ENCODE data around the gene GGCX. TPM values are rescaled to one million over a fixed set of nuclear protein-coding genes. Genes with fewer than 3 reads are reported as not detected.

Gene GGCX
- total RNA-seq, 4 donors from 2014 or later, result 7.9 to 31.3 (median 23.5) TPM

DNA sequence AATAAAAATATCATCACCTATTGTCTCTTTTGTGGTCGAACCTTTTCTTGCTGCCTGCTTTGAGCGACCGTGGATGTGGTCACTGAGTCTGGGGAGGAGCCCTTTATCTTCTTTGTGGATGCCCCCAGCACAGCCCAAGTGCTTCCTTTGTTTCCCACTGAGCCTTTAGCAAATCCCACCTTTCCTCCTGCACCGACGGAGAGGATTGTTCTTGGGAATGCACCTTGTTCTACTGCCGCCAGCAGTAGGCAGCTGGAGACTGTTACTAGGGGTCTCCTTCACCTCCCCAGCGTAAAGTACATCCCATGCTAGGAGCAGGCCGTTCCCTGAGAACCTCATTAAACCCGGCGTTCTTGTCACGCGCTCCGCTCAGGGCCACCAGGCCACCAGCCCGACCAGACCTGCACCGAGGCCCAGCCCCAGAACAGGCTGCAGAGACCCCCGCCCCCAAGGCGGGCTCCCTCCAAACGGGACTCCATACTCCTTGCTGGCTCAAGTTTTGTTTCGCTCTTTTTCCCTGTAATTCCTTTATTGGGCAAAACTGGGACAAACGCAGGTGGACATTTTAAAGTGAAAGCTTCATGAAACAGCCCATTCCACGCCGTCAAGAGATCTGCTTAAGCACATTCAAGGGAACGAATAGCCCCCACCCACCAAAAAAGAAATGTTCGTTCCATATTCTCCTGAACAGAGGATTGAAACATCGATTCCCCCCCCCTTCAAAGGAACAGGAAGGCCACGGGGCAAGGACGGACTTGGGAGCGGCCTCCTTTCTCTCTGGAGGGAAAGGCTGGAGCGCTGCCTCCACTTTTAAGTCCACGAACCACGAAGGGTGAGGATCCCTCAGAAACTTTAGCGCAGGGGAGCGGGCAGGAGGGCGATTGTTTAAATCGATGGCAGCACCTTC is 23.4 kb downstream of the GGCX start:
- Histone ChIP-seq H3K4me3 (peak overlapping the region; percentile 56 to 94 (median 72)), H3K27me3 (no peaks in the 10 kb centered on the region), H3K4me1 (peaks cover 13 to 56% (median 39%) of the 10 kb centered on the region in 4 donors), H3K36me3 (peaks cover 0 to 19% (median 13%) of the 10 kb centered on the region in 4 donors), H3K27ac (peak overlapping the region; percentile 95 to 99 (median 98)), H3K9me3 (no peaks in the 10 kb centered on the region)
- intact Hi-C loops (cut with DNase I; ENCODE audit: low total_unique reads), result loop anchor here (5.0 kb wide), 1 partner anchor 101 kb away; no protein-coding TSS in a partner anchor
- in situ Hi-C loops (cut with MboI; ENCODE audit: low pct_ligation_motif_present in 1 of 4, low pct_unique_long_range_greater_than_20kb in 1 of 4, low sequenced_read_pairs in 3 of 4), result no loop called here
- peak; percentile 3 for TF ChIP-seq EP300 (IDR thresholded peaks at IDR 0.05; ENCODE audit: low read depth)
- peak; percentile 4 for TF ChIP-seq POLR2A (IDR thresholded peaks at IDR 0.05)
- TF ChIP-seq POLR2AphosphoS5 (IDR thresholded peaks at IDR 0.05), result peak; percentile 8 to 63 (median 60)
- TF ChIP-seq, protein P1, sequence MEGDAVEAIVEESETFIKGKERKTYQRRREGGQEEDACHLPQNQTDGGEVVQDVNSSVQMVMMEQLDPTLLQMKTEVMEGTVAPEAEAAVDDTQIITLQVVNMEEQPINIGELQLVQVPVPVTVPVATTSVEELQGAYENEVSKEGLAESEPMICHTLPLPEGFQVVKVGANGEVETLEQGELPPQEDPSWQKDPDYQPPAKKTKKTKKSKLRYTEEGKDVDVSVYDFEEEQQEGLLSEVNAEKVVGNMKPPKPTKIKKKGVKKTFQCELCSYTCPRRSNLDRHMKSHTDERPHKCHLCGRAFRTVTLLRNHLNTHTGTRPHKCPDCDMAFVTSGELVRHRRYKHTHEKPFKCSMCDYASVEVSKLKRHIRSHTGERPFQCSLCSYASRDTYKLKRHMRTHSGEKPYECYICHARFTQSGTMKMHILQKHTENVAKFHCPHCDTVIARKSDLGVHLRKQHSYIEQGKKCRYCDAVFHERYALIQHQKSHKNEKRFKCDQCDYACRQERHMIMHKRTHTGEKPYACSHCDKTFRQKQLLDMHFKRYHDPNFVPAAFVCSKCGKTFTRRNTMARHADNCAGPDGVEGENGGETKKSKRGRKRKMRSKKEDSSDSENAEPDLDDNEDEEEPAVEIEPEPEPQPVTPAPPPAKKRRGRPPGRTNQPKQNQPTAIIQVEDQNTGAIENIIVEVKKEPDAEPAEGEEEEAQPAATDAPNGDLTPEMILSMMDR (IDR thresholded peaks at IDR 0.05), result no peak
- peak; percentile 66 for DNase-seq
- 1 to 4% methylated on average over 9 to 34 of the region's 35 CpGs for WGBS, 2 donors (ENCODE audit: low coverage in 1 of 2)

- 75 to 89% methylated on average over 3 of the region's 3 CpGs for WGBS, 2 donors (ENCODE audit: low coverage in 1 of 2)
- H3K4me1 ChIP-seq, result peaks cover 12 to 43% (median 27%) of the 10 kb centered on the region in 4 donors
- peaks cover 0 to 5% (median 1%) of the 10 kb centered on the region in 4 donors for H3K36me3 ChIP-seq
- no peaks in the 10 kb centered on the region for H3K9me3 ChIP-seq
- intact Hi-C loops (cut with DNase I; ENCODE audit: low total_unique reads) (loop anchor here (5.0 kb wide), 1 partner anchor 99 kb away; no protein-coding TSS in a partner anchor), in situ Hi-C loops (cut with MboI; ENCODE audit: low pct_ligation_motif_present in 1 of 4, low pct_unique_long_range_greater_than_20kb in 1 of 4, low sequenced_read_pairs in 3 of 4) (no loop called here)
- DNase-seq, result no peak
- no peaks in the 10 kb centered on the region for H3K27me3 ChIP-seq
- TF ChIP-seq, protein P1 (IDR thresholded peaks at IDR 0.05), result no peak
- TF ChIP-seq POLR2A (IDR thresholded peaks at IDR 0.05) (no peak), EP300 (IDR thresholded peaks at IDR 0.05; ENCODE audit: low read depth) (no peak), POLR2AphosphoS5 (IDR thresholded peaks at IDR 0.05) (no peak)
- no peak overlapping the region for H3K4me3 ChIP-seq
- H3K27ac ChIP-seq, result peak overlapping the region; percentile 95 to 99 (median 98)
These were observed 24.8 kb downstream of the GGCX start for GRCh38 chr2:85536479-85536878.

- in situ Hi-C loops (cut with MboI; ENCODE audit: low pct_ligation_motif_present in 1 of 4, low pct_unique_long_range_greater_than_20kb in 1 of 4, low sequenced_read_pairs in 3 of 4) (no loop called here), intact Hi-C loops (cut with DNase I; ENCODE audit: low total_unique reads) (loop anchor here (5.0 kb wide), 1 partner anchor 98 kb away; no protein-coding TSS in a partner anchor)
- Histone ChIP-seq H3K27me3 (no peaks in the 10 kb centered on the region), H3K4me1 (peaks cover 12 to 32% (median 16%) of the 10 kb centered on the region in 4 donors), H3K27ac (peak overlapping the region in 2 of 4 donors; percentile 95 to 98), H3K4me3 (no peak overlapping the region), H3K9me3 (no peaks in the 10 kb centered on the region), H3K36me3 (no peaks in the 10 kb centered on the region)
- 62 to 76% methylated on average over 3 of the region's 3 CpGs for WGBS, 2 donors (ENCODE audit: low coverage in 1 of 2)
- DNase-seq, result no peak
- TF ChIP-seq, protein P1 (IDR thresholded peaks at IDR 0.05), result no peak
- TF ChIP-seq POLR2A (IDR thresholded peaks at IDR 0.05), result no peak
- TF ChIP-seq POLR2AphosphoS5 (IDR thresholded peaks at IDR 0.05), result no peak
- no peak for TF ChIP-seq EP300 (IDR thresholded peaks at IDR 0.05; ENCODE audit: low read depth)
These were observed 26.4 kb downstream of the GGCX start for GRCh38 chr2:85534881-85535280.

DNA sequence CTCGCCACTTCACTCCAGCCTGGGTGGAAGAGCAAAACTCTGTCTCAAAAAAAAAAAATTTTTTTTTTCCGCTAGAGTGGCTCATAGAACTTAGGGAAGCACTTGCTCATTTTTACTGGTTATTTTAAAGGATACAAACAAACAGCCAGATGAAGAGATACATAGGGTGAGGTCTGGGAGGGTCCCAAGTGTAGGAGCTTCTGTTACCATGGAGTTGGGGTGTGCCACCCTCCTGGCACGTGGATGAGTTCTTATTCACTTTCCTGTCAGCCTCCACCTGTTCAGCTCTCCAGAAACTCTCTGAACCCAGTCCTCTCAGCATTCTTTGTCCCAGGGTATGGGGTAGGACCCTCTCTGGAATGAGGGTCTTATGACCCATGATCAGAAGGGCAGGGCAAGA is 27.2 kb downstream of the GGCX start:
- Histone ChIP-seq H3K27ac (peak overlapping the region in 3 of 4 donors; percentile 14 to 38 (median 21)), H3K9me3 (no peaks in the 10 kb centered on the region), H3K4me3 (no peak overlapping the region), H3K27me3 (no peaks in the 10 kb centered on the region), H3K36me3 (no peaks in the 10 kb centered on the region), H3K4me1 (peaks cover 12 to 32% (median 16%) of the 10 kb centered on the region in 4 donors)
- TF ChIP-seq POLR2A (IDR thresholded peaks at IDR 0.05) (no peak), POLR2AphosphoS5 (IDR thresholded peaks at IDR 0.05) (no peak), EP300 (IDR thresholded peaks at IDR 0.05; ENCODE audit: low read depth) (no peak)
- TF ChIP-seq, protein P1 (IDR thresholded peaks at IDR 0.05), result no peak
- no peak for DNase-seq
- intact Hi-C loops (cut with DNase I; ENCODE audit: low total_unique reads) (no loop called here), in situ Hi-C loops (cut with MboI; ENCODE audit: low pct_ligation_motif_present in 1 of 4, low pct_unique_long_range_greater_than_20kb in 1 of 4, low sequenced_read_pairs in 3 of 4) (no loop called here)
- 74 to 100% methylated on average over 1 to 3 of the region's 3 CpGs for WGBS, 2 donors (ENCODE audit: low coverage in 1 of 2)
